Aorta (tissue), 5 donors: Measurements from ENCODE around the gene DPYSL4. TPM values are rescaled to one million over a fixed set of nuclear protein-coding genes. Genes with fewer than 3 reads are reported as not detected.

Source experiments
- ATAC-seq: fragments of 200-7000 bp; cut with Tn5 transposase; one replicate; pipeline ENCODE4 v1.9.1; 2022; ENCODE audit warnings: moderate library complexity; ENCODE audit not compliant: low FRiP score
- DNase-seq, 2 donors: peaks; one replicate each; pipeline ENCODE4 v3.0.0-alpha.2; 2020
- H3K27ac ChIP-seq, 2 donors: one replicate each; pipeline ENCODE4 v1.5.1; 2013; ENCODE audit warnings: low read length in 2 of 2, mild to moderate bottlenecking in 2 of 2, moderate library complexity in 2 of 2, control low read depth in 1 of 2, inconsistent platforms in 1 of 2, low read depth in 1 of 2
- H3K27me3 ChIP-seq, 2 donors: one replicate each; pipeline ENCODE4 v1.6.1; 2013; ENCODE audit warnings: control low read depth in 1 of 2, low read length in 1 of 2, mild to moderate bottlenecking in 1 of 2, moderate library complexity in 1 of 2; ENCODE audit not compliant: insufficient read depth in 2 of 2, control insufficient read depth in 1 of 2
- H3K36me3 ChIP-seq, 2 donors: one replicate each; pipeline ENCODE4 v1.6.1; 2013; ENCODE audit warnings: control low read depth in 1 of 2, low read length in 1 of 2, mild to moderate bottlenecking in 1 of 2; ENCODE audit not compliant: insufficient read depth in 2 of 2, control insufficient read depth in 1 of 2
- H3K4me1 ChIP-seq, 2 donors: one replicate each; pipeline ENCODE4 v1.6.1; 2013; ENCODE audit warnings: low read length in 2 of 2, control low read depth in 1 of 2, mild to moderate bottlenecking in 1 of 2, moderate library complexity in 1 of 2; ENCODE audit not compliant: insufficient read depth in 2 of 2, control insufficient read depth in 1 of 2
- H3K4me3 ChIP-seq, 2 donors: one replicate each; pipeline ENCODE4 v1.5.1; 2013; ENCODE audit warnings: low read length in 2 of 2, control low read depth in 1 of 2, mild to moderate bottlenecking in 1 of 2
- H3K9me3 ChIP-seq: one replicate; pipeline ENCODE4 v1.6.1; 2013; ENCODE audit warnings: mild to moderate bottlenecking, low read length; ENCODE audit not compliant: control insufficient read depth
- WGBS, 2 donors: extraction: QIAGEN DNeasy Blood & Tissue Kit; methylation state at CpG; one replicate each; pipeline ENCODE4 v1.1.7; 2013; 5-methylcytosine and 5-hydroxymethylcytosine counted together
- intact Hi-C, 2 donors: fragments of 100-400 bp; cut with DNase I; formaldehyde crosslinking; loops; one replicate each; pipeline versions ENCODE4 v1.14.2 to v1.15.0; 2022
- polyA plus RNA-seq, 2 donors: library from polyadenylated mRNA; stranded (reverse); fragments of 200-250 nt; gene quantifications; one replicate each; pipeline ENCODE4 v1.2.3, GENCODE V29; 2013
- total RNA-seq, 2 donors: library from RNA; stranded (reverse); fragmentation: NEBNext Ultra II Directional; extraction: Animal tissue kit (Norgen Biotek cat#: 25700); gene quantifications; one replicate each; pipeline ENCODE4 v1.2.1, GENCODE V29; 2021
- donor health status: healthy with polysubstance abuse.
- donor health status: Bipolar disorder and iron deficiency.
- donor health status: DM: no; HTN: no; CAD: no.
- donor health status: DM: no; HTN: no; CAD: no.
- donor health status: DM: yes; HTN: yes; CAD: no.

Gene DPYSL4
- total and polyA plus RNA-seq, 4 donors = 0.84 to 1.4 (median 0.95) TPM; not detected in 1

DNA sequence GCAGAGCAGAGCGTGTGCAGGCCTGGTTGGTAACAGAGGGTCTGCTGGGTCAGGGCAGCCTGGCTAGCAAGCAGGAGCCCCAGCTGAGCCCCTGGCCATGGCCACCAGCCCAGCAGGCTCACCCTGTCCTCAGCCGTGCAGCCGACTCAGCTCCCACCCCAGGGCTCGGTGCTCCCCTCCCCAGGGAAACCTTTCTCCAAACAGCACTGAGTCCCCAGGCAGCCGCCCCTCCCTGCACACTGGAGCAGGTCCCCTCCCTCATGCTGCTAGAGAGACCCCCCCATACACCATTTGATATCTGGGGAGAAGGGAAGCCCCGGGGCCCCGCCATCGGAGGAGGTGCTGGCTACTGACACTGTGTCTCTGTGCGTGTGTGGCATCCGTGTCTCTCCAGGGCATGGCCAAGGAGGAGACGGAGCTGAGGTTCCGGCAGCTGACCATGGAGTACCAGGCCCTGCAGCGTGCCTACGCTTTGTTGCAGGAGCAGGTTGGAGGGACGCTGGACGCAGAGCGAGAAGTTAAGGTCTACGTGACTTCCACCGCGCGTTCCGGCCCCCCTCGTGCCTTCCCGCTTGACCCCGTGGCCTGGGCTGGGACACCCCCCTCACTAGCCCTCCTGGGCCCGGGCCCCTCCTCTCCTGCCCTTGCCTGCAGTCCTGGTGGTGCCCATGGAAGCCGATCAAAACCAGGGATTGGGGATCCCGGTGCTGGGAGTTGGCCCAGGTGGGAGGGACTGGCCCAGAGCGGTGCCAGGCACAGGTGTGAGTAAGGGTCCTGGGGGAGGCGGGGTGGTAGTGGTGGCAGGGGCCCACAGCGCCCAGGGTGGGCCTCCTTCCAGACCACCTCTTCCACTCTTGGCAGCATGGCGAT is 45.0 kb upstream of the DPYSL4 start:
- H3K27me3 ChIP-seq = no peaks in the 10 kb centered on the region
- intact Hi-C loops = loop anchor here in 1 of 2 donors (5.0 kb wide), 1 partner anchor 254 kb away; no protein-coding TSS in a partner anchor

GRCh38 chr10:132142396-132143161 is 44.2 kb upstream of the DPYSL4 start:
- peak; percentile 42 for ATAC-seq
- Histone ChIP-seq H3K9me3 (no peaks in the 10 kb centered on the region), H3K27me3 (no peaks in the 10 kb centered on the region), H3K27ac (no peak overlapping the region), H3K36me3 (no peaks in the 10 kb centered on the region), H3K4me3 (no peak overlapping the region), H3K4me1 (no peaks in the 10 kb centered on the region)
- peak; percentile 53 to 78 for DNase-seq
- intact Hi-C loops = loop anchor here in 1 of 2 donors (5.0 kb wide), 1 partner anchor 255 kb away; no protein-coding TSS in a partner anchor
- WGBS, 2 donors = 30 to 39% methylated on average over 32 to 33 of the region's 33 CpGs

More for the DNA sequence above, 45.0 kb upstream of the DPYSL4 start:
- Histone ChIP-seq H3K4me1 (no peaks in the 10 kb centered on the region), H3K9me3 (no peaks in the 10 kb centered on the region), H3K27ac (no peak overlapping the region), H3K4me3 (no peak overlapping the region), H3K36me3 (no peaks in the 10 kb centered on the region)
- 87 to 89% methylated on average over 31 to 32 of the region's 32 CpGs for WGBS, 2 donors
- DNase-seq (peak; percentile 34 to 73), ATAC-seq (no peak)

DNA sequence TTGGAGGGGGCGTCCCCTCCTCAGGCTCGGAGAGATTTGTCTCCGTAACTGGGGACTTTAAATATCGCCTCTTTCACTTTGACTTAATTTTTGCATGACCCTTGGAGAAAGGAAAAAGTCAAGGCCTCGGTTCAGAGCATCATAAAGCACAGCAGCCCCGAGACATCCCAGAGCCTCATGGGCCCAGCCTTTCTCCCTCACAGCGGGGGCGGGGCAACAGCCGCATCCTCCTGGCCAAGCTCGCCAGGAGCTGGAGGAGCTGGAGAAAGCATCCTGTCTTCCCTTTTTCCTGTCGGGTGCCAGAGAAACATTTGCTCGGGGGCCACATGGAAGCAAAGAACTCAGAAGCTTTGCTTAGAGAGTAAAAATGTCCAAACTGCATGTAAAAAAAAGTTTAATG is 43.6 kb upstream of the DPYSL4 start:
- intact Hi-C loops = loop anchor here in 1 of 2 donors (5.0 kb wide), 1 partner anchor 256 kb away; no protein-coding TSS in a partner anchor

DNA sequence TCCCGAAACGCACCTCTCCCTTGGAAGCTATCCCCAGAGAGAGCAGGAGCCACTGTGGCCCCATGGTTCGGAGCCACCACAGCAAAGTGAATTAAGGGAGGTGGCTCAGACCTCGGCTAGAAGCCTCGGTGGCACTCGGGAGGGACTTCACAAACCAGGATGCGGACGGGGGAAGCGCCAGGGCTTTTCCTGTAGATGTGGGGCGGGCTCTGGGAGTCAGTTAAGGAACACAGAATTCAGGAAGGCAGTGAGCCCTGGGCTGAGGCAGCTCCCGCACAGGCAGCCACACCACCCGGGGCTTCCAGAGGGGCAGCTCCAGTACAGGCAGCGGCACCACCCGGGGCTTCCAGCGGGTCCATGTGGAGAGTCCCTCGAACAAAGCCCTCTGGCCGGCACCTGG is 42.7 kb upstream of the DPYSL4 start:
- Histone ChIP-seq H3K4me3 (no peak overlapping the region), H3K9me3 (no peaks in the 10 kb centered on the region), H3K36me3 (no peaks in the 10 kb centered on the region), H3K4me1 (no peaks in the 10 kb centered on the region), H3K27ac (no peak overlapping the region), H3K27me3 (no peaks in the 10 kb centered on the region)
- ATAC-seq = no peak
- WGBS, 2 donors = 73 to 74% methylated on average over 17 of the region's 17 CpGs
- intact Hi-C loops = loop anchor here in 1 of 2 donors (5.0 kb wide), 1 partner anchor 257 kb away; no protein-coding TSS in a partner anchor
- DNase-seq = peak; percentile 42 to 61

More for the DNA sequence above, 43.6 kb upstream of the DPYSL4 start:
- Histone ChIP-seq H3K9me3 (no peaks in the 10 kb centered on the region), H3K36me3 (no peaks in the 10 kb centered on the region), H3K27me3 (no peaks in the 10 kb centered on the region), H3K27ac (no peak overlapping the region), H3K4me3 (no peak overlapping the region), H3K4me1 (no peaks in the 10 kb centered on the region)
- 39 to 45% methylated on average over 12 of the region's 12 CpGs for WGBS, 2 donors
- ATAC-seq (no peak), DNase-seq (peak in 1 of 2 donors; percentile 17)

DNA sequence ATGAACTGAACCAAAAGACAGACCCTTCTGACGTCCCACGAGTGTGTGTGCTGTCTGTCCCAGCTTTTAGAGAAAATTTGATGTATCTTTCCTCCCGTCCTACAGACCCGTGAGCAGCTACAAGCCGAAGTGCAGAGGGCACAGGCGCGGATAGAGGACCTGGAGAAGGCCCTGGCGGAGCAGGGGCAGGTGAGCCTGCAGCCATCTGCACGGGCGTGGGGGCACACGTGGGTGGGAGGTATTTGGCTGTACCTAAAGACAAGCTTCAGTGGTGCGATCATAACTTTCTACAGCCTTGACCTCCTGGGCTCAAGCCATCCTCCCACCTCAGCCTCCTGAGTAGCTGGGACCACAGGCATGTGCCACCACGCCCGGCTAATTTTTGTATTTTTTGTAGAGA is 41.7 kb upstream of the DPYSL4 start:
- no peaks in the 10 kb centered on the region for H3K36me3 ChIP-seq
- H3K4me3 ChIP-seq = no peak overlapping the region
- no peak overlapping the region for H3K27ac ChIP-seq
- WGBS, 2 donors = 90 to 92% methylated on average over 14 of the region's 14 CpGs
- H3K27me3 ChIP-seq = no peaks in the 10 kb centered on the region
- ATAC-seq (no peak), DNase-seq (peak in 1 of 2 donors; percentile 24)
- intact Hi-C loops = no loop called here
- no peaks in the 10 kb centered on the region for H3K4me1 ChIP-seq
- H3K9me3 ChIP-seq = no peaks in the 10 kb centered on the region

GRCh38 chr10:132145521-132146185 is 41.1 kb upstream of the DPYSL4 start:
- WGBS, 2 donors = 77 to 81% methylated on average over 16 to 17 of the region's 17 CpGs
- DNase-seq (peak; percentile 15 to 58), ATAC-seq (no peak)
- H3K27ac ChIP-seq = no peak overlapping the region
- no peaks in the 10 kb centered on the region for H3K4me1 ChIP-seq
- no peaks in the 10 kb centered on the region for H3K36me3 ChIP-seq
- no peak overlapping the region for H3K4me3 ChIP-seq
- no peaks in the 10 kb centered on the region for H3K9me3 ChIP-seq
- no peaks in the 10 kb centered on the region for H3K27me3 ChIP-seq
- intact Hi-C loops = no loop called here

GRCh38 chr10:132146271-132146671 is 40.5 kb upstream of the DPYSL4 start:
- H3K27ac ChIP-seq = no peak overlapping the region
- H3K4me3 ChIP-seq = no peak overlapping the region
- no peaks in the 10 kb centered on the region for H3K36me3 ChIP-seq
- DNase-seq (peak; percentile 35 to 44), ATAC-seq (no peak)
- intact Hi-C loops = no loop called here
- no peaks in the 10 kb centered on the region for H3K9me3 ChIP-seq
- no peaks in the 10 kb centered on the region for H3K4me1 ChIP-seq
- 78 to 79% methylated on average over 8 of the region's 8 CpGs for WGBS, 2 donors
- H3K27me3 ChIP-seq = no peaks in the 10 kb centered on the region
